Measurements from ENCODE around the gene HIGD2A.

GRCh38 chr5:176391479-176391878, 2.9 kb downstream of the HIGD2A start:
- TF ChIP-seq POLR2A (IDR thresholded peaks at IDR 0.05) = no peak
- TF ChIP-seq, protein P1, sequence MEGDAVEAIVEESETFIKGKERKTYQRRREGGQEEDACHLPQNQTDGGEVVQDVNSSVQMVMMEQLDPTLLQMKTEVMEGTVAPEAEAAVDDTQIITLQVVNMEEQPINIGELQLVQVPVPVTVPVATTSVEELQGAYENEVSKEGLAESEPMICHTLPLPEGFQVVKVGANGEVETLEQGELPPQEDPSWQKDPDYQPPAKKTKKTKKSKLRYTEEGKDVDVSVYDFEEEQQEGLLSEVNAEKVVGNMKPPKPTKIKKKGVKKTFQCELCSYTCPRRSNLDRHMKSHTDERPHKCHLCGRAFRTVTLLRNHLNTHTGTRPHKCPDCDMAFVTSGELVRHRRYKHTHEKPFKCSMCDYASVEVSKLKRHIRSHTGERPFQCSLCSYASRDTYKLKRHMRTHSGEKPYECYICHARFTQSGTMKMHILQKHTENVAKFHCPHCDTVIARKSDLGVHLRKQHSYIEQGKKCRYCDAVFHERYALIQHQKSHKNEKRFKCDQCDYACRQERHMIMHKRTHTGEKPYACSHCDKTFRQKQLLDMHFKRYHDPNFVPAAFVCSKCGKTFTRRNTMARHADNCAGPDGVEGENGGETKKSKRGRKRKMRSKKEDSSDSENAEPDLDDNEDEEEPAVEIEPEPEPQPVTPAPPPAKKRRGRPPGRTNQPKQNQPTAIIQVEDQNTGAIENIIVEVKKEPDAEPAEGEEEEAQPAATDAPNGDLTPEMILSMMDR (IDR thresholded peaks at IDR 0.05) = no peak
